Thyroid gland (tissue), 4 donors: ENCODE results near the gene INAVA.

Experiments
- CTCF ChIP-seq, 6 experiments: fragments of 200-600 bp in 3 of 6; fragments of 450-650 bp in 3 of 6; sonication (generic) in 3 of 6; IDR thresholded peaks; one replicate each; pipeline ENCODE4 v1.5.1; 2016 to 2019; ENCODE audit warnings: antibody characterized with exemption in 6 of 6, mild to moderate bottlenecking in 2 of 6, inconsistent platforms in 1 of 6, moderate library complexity in 1 of 6
- POLR2A ChIP-seq, 2 donors: fragments of 450-650 bp; IDR thresholded peaks; one replicate each; pipeline ENCODE4 v1.6.1; 2017; ENCODE audit warnings: antibody characterized with exemption in 2 of 2, mild to moderate bottlenecking in 2 of 2, moderate library complexity in 1 of 2

- TF ChIP-seq CTCF (IDR thresholded peaks at IDR 0.05) (no peak), POLR2A (IDR thresholded peaks at IDR 0.05) (no peak)
Measured at GRCh38 chr1:200890027-200890426, 4.7 kb upstream of the INAVA start.
